Measurements from ENCODE around the gene XPNPEP1.

XPNPEP1 gene

DNA sequence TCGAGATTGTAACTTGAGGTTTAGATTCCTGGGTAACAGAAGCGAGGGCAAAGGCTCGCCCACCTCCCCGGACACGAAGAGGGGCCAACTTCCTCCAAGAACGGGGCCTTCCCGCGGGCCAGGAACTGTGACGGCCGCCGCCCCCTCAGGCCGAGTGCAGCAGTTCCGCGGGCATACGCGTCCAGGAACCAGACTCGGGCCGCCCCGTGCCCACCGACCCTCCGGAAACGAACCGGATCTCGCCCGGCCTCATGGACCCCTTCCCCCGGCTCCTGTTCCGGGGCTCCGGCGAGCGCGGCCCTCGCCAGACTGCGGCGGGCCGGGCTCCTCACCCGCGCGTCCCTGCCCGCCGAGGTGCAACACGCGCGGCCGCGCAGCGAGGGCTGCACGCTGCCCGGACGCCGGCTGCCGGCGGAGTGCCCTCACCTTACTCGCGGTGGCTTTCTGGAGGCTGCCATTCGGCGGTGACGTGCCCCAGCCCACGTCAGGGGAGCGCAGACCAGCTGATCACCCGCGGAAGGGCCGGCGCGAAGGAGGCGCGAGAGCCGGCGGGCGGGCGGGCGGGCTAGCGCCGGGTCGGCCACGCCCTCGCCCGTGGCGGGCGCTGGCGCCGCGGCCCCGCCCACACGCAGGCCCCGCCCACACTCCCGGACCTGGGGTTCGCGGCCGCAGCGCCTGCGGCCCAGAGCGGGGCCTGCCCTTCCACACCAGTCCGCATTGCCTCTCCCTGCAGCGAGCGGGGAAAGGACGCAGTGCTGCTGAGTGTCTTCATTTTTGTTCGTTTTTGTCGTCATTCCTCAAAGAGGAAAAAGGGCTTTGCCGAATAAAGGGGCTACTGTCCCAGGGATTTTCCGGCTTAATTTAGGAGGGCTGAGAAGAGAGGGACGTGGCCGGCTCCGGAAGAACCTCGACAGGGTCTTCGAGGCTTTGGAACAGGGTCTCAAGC lies at the start of gene XPNPEP1:
XPNPEP1 (minus strand) TSS at position 536 of the 946 bp plus-strand sequence; CDS start at position 458, 78 bp downstream.
- H3K36me3 ChIP-seq (ENCODE audit: insufficient read depth, low read length) = no peaks in the 10 kb centered on the region
- peak within 1 kb of the TSS; percentile 88 for H3K4me3 ChIP-seq (ENCODE audit: low read depth, low read length)
- peaks cover 18% of the 10 kb centered on the region for H3K4me1 ChIP-seq (ENCODE audit: control insufficient read depth, insufficient read depth, low read length, unreplicated experiment)
- H2AFZ ChIP-seq (ENCODE audit: low read length, unreplicated experiment) = peak within 1 kb of the TSS; percentile 99
- H3K79me2 ChIP-seq (ENCODE audit: control insufficient read depth, insufficient read depth, low read length, unreplicated experiment) = peaks cover 39% of the 10 kb centered on the region
- peak within 1 kb of the TSS; percentile 73 for H3K27ac ChIP-seq (ENCODE audit: low read depth, low read length)
- H3K27me3 ChIP-seq (ENCODE audit: insufficient read depth, low read length) = no peaks in the 10 kb centered on the region

DNA sequence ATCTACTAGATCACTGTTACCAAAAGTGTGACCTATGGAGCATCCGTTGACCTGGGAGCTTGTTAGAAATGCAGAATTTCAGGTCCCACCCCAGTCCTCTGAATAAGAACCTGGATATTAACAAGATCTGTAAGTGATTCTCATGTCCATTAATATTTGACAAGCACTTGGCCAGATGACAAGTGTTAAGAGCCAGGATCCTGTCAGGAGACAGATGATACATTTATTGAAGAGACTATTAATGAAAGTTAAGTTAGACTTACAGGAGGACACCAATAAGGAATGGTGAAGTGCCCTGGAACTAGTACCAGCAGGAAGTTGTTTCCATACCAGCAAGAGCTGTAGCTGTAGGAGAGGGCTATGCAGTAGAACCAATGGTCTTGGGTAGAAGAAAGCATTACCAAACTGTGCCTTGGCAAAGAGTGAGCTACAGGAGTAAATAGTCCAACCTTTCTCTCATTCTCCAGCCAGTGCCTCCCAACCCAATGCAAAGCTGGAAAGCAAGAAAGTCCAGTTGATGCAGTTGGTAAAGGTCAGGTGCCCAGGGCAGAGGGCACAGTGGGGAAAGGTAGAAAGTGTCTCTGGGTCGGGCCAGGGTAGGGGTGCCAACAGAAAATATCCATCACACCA lies 49.2 kb upstream of the XPNPEP1 start:
- peaks cover 34% of the 10 kb centered on the region for H3K4me1 ChIP-seq (ENCODE audit: control insufficient read depth, insufficient read depth, low read length, unreplicated experiment)
- no peak overlapping the region for H3K27ac ChIP-seq (ENCODE audit: low read depth, low read length)
- no peaks in the 10 kb centered on the region for H3K27me3 ChIP-seq (ENCODE audit: insufficient read depth, low read length)
- H3K79me2 ChIP-seq (ENCODE audit: control insufficient read depth, insufficient read depth, low read length, unreplicated experiment) = no peaks in the 10 kb centered on the region
- H3K36me3 ChIP-seq (ENCODE audit: insufficient read depth, low read length) = no peaks in the 10 kb centered on the region
- H2AFZ ChIP-seq (ENCODE audit: low read length, unreplicated experiment) = no peak overlapping the region
- H3K4me3 ChIP-seq (ENCODE audit: low read depth, low read length) = no peak overlapping the region

DNA sequence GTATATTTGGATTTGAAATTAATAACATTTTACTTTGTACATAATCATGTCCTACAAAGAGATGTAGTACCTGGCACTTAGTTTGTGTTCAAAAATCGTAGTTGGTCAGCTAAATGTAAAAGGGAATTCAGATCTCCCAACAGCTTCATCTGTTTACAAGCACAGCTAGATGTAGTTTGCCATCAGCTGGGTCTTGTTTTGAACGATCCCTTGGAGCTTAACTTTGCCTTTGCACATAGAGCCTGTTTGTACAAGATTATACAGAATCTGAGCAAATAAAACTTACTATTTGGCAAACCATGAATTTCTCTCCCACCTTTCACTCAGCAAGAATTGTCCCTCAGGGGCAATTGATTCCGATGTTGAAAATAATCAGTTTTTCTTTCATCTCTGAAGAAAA lies 48.3 kb upstream of the XPNPEP1 start:
- Histone ChIP-seq H3K27me3 (ENCODE audit: insufficient read depth, low read length) (no peaks in the 10 kb centered on the region), H3K27ac (ENCODE audit: low read depth, low read length) (no peak overlapping the region), H3K36me3 (ENCODE audit: insufficient read depth, low read length) (no peaks in the 10 kb centered on the region), H3K79me2 (ENCODE audit: control insufficient read depth, insufficient read depth, low read length, unreplicated experiment) (no peaks in the 10 kb centered on the region), H2AFZ (ENCODE audit: low read length, unreplicated experiment) (no peak overlapping the region), H3K4me1 (ENCODE audit: control insufficient read depth, insufficient read depth, low read length, unreplicated experiment) (peaks cover 34% of the 10 kb centered on the region), H3K4me3 (ENCODE audit: low read depth, low read length) (no peak overlapping the region)

DNA sequence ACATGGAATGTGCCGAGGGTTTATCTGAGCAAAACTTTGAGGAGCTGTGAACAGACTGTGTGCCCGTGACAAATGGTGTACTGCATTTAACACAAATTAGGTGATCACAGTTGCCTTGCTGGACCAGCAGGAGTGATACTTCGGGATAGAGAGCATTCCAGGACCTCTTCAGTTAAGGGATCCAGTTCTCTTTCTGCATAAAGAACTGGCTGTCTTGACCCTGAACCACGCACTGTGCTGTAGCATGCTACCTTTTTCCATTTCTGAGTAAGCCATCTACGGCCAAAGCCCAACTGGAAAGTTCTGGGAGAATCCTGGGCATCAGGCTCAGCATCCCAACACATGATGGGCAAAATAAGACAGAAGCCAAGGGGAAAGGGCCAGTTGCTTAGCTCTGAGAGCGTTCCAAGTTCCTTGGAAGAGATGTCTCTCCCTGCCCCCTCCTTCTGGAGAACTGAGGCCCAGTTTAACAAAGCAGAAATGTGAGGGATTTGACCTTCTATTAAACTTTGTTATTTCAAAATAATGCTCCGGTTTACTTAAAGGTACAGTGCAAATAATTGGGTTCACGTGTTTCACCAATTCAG lies 46.5 kb upstream of the XPNPEP1 start:
- no peaks in the 10 kb centered on the region for H3K36me3 ChIP-seq (ENCODE audit: insufficient read depth, low read length)
- H3K27me3 ChIP-seq (ENCODE audit: insufficient read depth, low read length) = no peaks in the 10 kb centered on the region
- H3K27ac ChIP-seq (ENCODE audit: low read depth, low read length) = no peak overlapping the region
- H3K4me1 ChIP-seq (ENCODE audit: control insufficient read depth, insufficient read depth, low read length, unreplicated experiment) = peaks cover 28% of the 10 kb centered on the region
- H2AFZ ChIP-seq (ENCODE audit: low read length, unreplicated experiment) = no peak overlapping the region
- no peak overlapping the region for H3K4me3 ChIP-seq (ENCODE audit: low read depth, low read length)
- no peaks in the 10 kb centered on the region for H3K79me2 ChIP-seq (ENCODE audit: control insufficient read depth, insufficient read depth, low read length, unreplicated experiment)

DNA sequence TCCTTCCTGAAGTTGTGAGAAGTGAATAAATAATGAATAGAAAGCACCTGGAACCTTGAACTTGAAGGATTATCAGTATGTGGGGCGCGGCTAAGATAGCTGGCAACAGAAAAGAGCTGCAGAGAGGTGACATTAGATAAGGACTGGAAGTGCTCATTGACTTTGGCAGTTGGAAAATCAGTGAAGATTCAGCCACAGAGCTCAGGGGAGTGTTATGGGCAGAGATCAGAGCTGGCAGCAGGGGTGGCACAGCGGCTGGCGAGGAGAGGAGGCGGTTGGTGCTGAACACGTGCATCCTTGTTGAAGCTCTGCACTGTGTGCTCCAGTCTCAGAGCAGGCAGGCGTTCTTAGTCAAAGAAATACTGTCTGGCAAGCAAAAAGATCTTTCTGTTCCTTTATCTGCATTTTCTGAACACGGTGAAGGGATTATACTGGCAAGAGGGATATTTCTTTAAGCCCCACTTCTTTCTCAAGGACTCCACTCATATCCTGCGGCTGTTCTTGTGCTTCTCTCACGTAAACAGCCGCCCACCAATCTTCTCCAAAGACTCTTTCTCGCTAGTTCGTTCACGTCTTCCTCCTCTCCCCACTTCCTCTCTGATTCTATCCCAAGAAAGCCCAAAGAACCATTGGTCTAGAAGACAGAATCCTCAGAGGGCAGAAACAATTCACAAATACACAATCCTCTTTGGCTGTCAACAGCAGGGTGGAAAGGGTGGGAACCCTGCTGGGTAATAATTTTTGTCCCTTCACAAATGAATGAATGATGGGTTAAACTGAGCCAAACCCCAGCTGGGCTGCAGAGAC lies 45.8 kb upstream of the XPNPEP1 start:
- H3K4me1 ChIP-seq (ENCODE audit: control insufficient read depth, insufficient read depth, low read length, unreplicated experiment) = peaks cover 27% of the 10 kb centered on the region
- no peaks in the 10 kb centered on the region for H3K36me3 ChIP-seq (ENCODE audit: insufficient read depth, low read length)
- H3K79me2 ChIP-seq (ENCODE audit: control insufficient read depth, insufficient read depth, low read length, unreplicated experiment) = no peaks in the 10 kb centered on the region
- no peak overlapping the region for H3K4me3 ChIP-seq (ENCODE audit: low read depth, low read length)
- H3K27me3 ChIP-seq (ENCODE audit: insufficient read depth, low read length) = no peaks in the 10 kb centered on the region
- H3K27ac ChIP-seq (ENCODE audit: low read depth, low read length) = no peak overlapping the region
- H2AFZ ChIP-seq (ENCODE audit: low read length, unreplicated experiment) = no peak overlapping the region

DNA sequence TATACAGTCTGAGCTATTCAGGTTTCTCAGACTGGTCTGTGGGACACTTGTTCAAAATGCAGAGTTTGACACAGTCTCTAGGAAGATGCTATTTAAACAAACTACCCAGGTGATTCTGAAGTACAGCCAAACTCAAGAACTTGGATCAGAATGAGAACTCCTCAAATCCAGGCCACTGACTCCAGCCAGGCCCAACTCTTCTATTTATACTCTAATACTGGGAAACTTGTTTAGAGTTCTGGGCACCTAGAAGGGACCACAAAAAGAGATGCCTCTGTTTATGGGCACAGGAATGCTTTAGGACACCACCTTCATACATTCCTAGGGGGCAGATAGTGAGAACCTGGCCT lies 44.4 kb upstream of the XPNPEP1 start:
- H3K27me3 ChIP-seq (ENCODE audit: insufficient read depth, low read length) = no peaks in the 10 kb centered on the region
- H3K4me1 ChIP-seq (ENCODE audit: control insufficient read depth, insufficient read depth, low read length, unreplicated experiment) = peaks cover 36% of the 10 kb centered on the region
- H3K27ac ChIP-seq (ENCODE audit: low read depth, low read length) = peak overlapping the region; percentile 81
- no peaks in the 10 kb centered on the region for H3K36me3 ChIP-seq (ENCODE audit: insufficient read depth, low read length)
- no peaks in the 10 kb centered on the region for H3K79me2 ChIP-seq (ENCODE audit: control insufficient read depth, insufficient read depth, low read length, unreplicated experiment)
- H3K4me3 ChIP-seq (ENCODE audit: low read depth, low read length) = peak overlapping the region; percentile 59
- H2AFZ ChIP-seq (ENCODE audit: low read length, unreplicated experiment) = peak overlapping the region; percentile 34

DNA sequence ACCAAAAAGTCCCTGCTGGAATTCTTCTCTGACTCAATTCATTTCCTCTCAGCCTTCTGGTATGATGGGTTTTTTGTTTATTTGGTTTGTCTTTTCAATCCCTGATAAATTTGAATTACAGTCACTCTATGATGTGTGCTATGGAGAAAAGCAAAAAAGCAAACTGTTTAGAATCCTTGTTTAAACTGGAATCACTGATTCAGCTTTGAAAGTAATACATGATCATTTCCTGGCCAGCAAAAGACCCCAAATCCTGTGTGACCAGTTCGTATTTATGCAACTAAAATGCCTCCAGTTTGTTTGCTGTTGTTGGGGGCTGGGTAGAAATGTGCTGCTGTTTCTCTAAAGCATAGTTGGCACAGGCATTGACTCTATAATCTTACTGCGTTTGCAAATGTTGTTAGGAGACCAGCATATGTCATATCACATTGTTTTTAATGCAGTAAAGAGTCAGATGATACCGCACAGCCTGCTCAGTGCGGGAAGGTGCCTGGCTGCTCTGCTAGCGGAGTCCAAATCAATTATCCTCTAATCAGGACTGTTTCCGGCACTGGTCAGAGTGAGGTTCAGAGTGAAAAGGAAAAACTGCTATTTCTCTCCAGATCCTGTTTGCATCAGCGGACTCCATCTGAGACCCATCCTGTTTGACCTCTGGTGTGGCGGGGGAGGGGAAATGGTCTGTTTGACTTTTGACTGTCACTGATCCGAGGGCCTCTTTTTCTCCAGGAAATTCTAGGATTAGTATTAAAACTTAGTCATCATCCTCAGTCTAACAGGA lies 43.8 kb upstream of the XPNPEP1 start:
- peaks cover 42% of the 10 kb centered on the region for H3K4me1 ChIP-seq (ENCODE audit: control insufficient read depth, insufficient read depth, low read length, unreplicated experiment)
- H3K36me3 ChIP-seq (ENCODE audit: insufficient read depth, low read length) = no peaks in the 10 kb centered on the region
- H3K27me3 ChIP-seq (ENCODE audit: insufficient read depth, low read length) = no peaks in the 10 kb centered on the region
- peak overlapping the region; percentile 45 for H2AFZ ChIP-seq (ENCODE audit: low read length, unreplicated experiment)
- peak overlapping the region; percentile 59 for H3K4me3 ChIP-seq (ENCODE audit: low read depth, low read length)
- H3K27ac ChIP-seq (ENCODE audit: low read depth, low read length) = peak overlapping the region; percentile 81
- no peaks in the 10 kb centered on the region for H3K79me2 ChIP-seq (ENCODE audit: control insufficient read depth, insufficient read depth, low read length, unreplicated experiment)

DNA sequence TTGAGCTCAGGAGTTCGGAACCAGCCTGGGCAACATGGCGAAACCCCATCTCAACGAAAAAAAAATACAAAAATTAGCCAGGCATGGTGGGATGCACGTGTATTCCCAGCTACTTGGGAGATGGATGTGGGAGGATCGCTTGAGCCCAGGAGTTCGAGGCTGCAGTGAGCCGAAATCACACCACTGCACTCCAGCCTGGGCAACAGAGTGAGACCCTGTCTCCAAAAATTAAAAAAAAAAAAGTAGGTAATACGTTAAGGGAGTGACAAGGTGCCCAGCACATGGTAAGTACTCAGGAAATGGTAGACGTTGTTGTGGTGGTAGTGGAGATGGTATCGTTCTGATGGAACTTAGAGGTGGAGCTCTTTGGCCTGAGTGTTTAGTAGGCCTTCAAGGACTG lies 41.0 kb upstream of the XPNPEP1 start:
- Histone ChIP-seq H3K27ac (ENCODE audit: low read depth, low read length) (no peak overlapping the region), H3K27me3 (ENCODE audit: insufficient read depth, low read length) (no peaks in the 10 kb centered on the region), H3K4me3 (ENCODE audit: low read depth, low read length) (no peak overlapping the region), H3K36me3 (ENCODE audit: insufficient read depth, low read length) (no peaks in the 10 kb centered on the region), H3K4me1 (ENCODE audit: control insufficient read depth, insufficient read depth, low read length, unreplicated experiment) (peaks cover 57% of the 10 kb centered on the region), H2AFZ (ENCODE audit: low read length, unreplicated experiment) (no peak overlapping the region), H3K79me2 (ENCODE audit: control insufficient read depth, insufficient read depth, low read length, unreplicated experiment) (no peaks in the 10 kb centered on the region)

DNA sequence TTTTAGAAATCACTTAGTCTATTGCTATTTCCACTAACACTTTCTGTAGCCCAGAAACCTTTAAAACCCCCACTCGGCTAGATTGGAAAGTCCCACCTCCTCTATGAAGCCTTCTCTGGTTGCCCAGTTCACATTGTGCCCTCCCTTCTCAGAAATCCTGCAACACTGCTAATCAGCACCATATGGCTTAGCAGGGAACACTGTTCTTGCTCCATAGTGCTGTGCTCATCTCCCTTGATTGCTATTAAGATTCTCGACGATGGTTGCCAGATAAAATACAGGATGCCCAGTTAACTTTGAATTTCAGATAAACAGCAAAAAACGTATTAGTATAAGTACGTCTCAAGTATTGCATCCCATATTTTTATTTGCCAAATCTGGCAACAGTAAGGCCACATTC lies 40.1 kb upstream of the XPNPEP1 start:
- Histone ChIP-seq H3K79me2 (ENCODE audit: control insufficient read depth, insufficient read depth, low read length, unreplicated experiment) (no peaks in the 10 kb centered on the region), H3K4me3 (ENCODE audit: low read depth, low read length) (no peak overlapping the region), H3K27ac (ENCODE audit: low read depth, low read length) (no peak overlapping the region), H3K4me1 (ENCODE audit: control insufficient read depth, insufficient read depth, low read length, unreplicated experiment) (peaks cover 57% of the 10 kb centered on the region), H3K27me3 (ENCODE audit: insufficient read depth, low read length) (no peaks in the 10 kb centered on the region), H2AFZ (ENCODE audit: low read length, unreplicated experiment) (no peak overlapping the region), H3K36me3 (ENCODE audit: insufficient read depth, low read length) (no peaks in the 10 kb centered on the region)

DNA sequence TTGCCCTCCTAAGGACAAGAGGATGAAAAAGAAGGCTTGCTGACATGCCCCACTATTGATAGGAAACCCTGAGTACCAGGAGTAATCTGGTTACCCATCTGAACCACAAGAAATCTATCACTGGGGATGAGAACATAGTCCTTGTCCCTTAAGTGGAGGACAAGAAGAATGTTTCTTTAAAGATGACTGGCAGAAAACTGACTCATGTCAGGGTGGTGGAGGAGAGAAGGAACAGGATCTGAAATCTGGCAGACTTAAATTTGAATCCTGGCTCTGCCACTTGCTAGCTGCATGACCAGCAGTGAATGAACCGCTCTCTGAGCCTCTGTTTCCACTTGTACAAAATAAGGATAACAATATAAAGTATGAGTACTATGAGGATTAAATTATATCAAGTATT lies 38.9 kb upstream of the XPNPEP1 start:
- peaks cover 49% of the 10 kb centered on the region for H3K4me1 ChIP-seq (ENCODE audit: control insufficient read depth, insufficient read depth, low read length, unreplicated experiment)
- no peaks in the 10 kb centered on the region for H3K27me3 ChIP-seq (ENCODE audit: insufficient read depth, low read length)
- no peak overlapping the region for H3K4me3 ChIP-seq (ENCODE audit: low read depth, low read length)
- no peaks in the 10 kb centered on the region for H3K79me2 ChIP-seq (ENCODE audit: control insufficient read depth, insufficient read depth, low read length, unreplicated experiment)
- H3K36me3 ChIP-seq (ENCODE audit: insufficient read depth, low read length) = no peaks in the 10 kb centered on the region
- no peak overlapping the region; the same call in 1 of the 2 replicates for H3K27ac ChIP-seq (ENCODE audit: low read depth, low read length)
- no peak overlapping the region for H2AFZ ChIP-seq (ENCODE audit: low read length, unreplicated experiment)

Data from ACC112 (cell line).